Colonic mucosa (tissue), 4 donors: ENCODE results near the gene POU2F2. TPM values are rescaled to one million over a fixed set of nuclear protein-coding genes. Genes with fewer than 3 reads are reported as not detected.
A peak's percentile ranks its signal among the peaks of the same experiment; 100 is the strongest.
"Not testable (repeated sequence)": the region's sequence is repeated elsewhere in the genome, so short reads cannot be mapped to it uniquely, and the experiment has no call there.

ENCODE experiments used
- DNase-seq: peaks from one replicate; pipeline ENCODE4 v3.0.0-alpha.2; 2020
- H3K27ac ChIP-seq: fragments of 200-600 bp; one replicate; pipeline ENCODE4 v1.8.0; 2021
- H3K27me3 ChIP-seq: fragments of 200-600 bp; one replicate; pipeline ENCODE4 v1.8.0; 2021
- H3K36me3 ChIP-seq: fragments of 200-600 bp; one replicate; pipeline ENCODE4 v1.8.0; 2021
- H3K4me1 ChIP-seq: fragments of 200-600 bp; one replicate; pipeline ENCODE4 v1.8.0; 2021; ENCODE audit warnings: mild to moderate bottlenecking
- H3K4me3 ChIP-seq: fragments of 200-600 bp; one replicate; pipeline ENCODE4 v1.8.0; 2021
- H3K9ac ChIP-seq, 2 donors: one replicate each; pipeline ENCODE4 v1.7.0; 2013; ENCODE audit warnings: control low read depth in 2 of 2, low read depth in 2 of 2, low read length in 2 of 2
- H3K9me3 ChIP-seq: fragments of 200-600 bp; one replicate; pipeline ENCODE4 v1.8.0; 2021
- CTCF ChIP-seq: fragments of 200-600 bp; IDR thresholded peaks from one replicate; pipeline ENCODE4 v1.8.0; 2022; ENCODE audit warnings: antibody characterized with exemption, mild to moderate bottlenecking
- intact Hi-C: fragments of 100-400 bp; cut with DNase I; formaldehyde crosslinking; loops from one replicate; pipeline ENCODE4 v1.14.1; 2022
- total RNA-seq, 2 donors: library from RNA; stranded (reverse); fragmentation: NEBNext Ultra II Directional in 1 of 2; extraction: Animal tissue kit (Norgen Biotek cat#: 25700) in 1 of 2; gene quantifications; one replicate each; pipeline ENCODE4 v1.2.1, GENCODE V29; 2021
- donor health status: healthy.
- donor health status: DM: no; HTN: no; CAD: no.
- donor health status: DM: no; HTN: no; CAD: no.

POU2F2 gene
- total RNA-seq, 2 donors from 2014 or later: 2.1 to 4.0 TPM

- Histone ChIP-seq H3K4me1 (peaks cover 3% of the 10 kb centered on the region), H3K36me3 (no peaks in the 10 kb centered on the region), H3K27me3 (no peaks in the 10 kb centered on the region), H3K9ac (no peak overlapping the region), H3K27ac (no peak overlapping the region), H3K9me3 (no peaks in the 10 kb centered on the region), H3K4me3 (no peak overlapping the region)
- TF ChIP-seq CTCF: no peak
- no peak for DNase-seq
- intact Hi-C loops: loop anchor here (2.0 kb wide), 1 partner anchor 323 kb away; no protein-coding TSS in a partner anchor
Observed at GRCh38 chr19:42109896-42110295, 22.4 kb downstream of the POU2F2 start.

- DNase-seq: peak; percentile 85
- Histone ChIP-seq H3K9me3 (no peaks in the 10 kb centered on the region), H3K4me3 (no peak overlapping the region), H3K27me3 (no peaks in the 10 kb centered on the region), H3K4me1 (peaks cover 3% of the 10 kb centered on the region), H3K36me3 (no peaks in the 10 kb centered on the region), H3K9ac (no peak overlapping the region), H3K27ac (no peak overlapping the region)
- peak; percentile 95 for TF ChIP-seq CTCF
- intact Hi-C loops: loop anchor here (2.0 kb wide), 1 partner anchor 324 kb away; no protein-coding TSS in a partner anchor
Observed at GRCh38 chr19:42108527-42109389, 23.5 kb downstream of the POU2F2 start.

- Histone ChIP-seq H3K36me3 (no peaks in the 10 kb centered on the region), H3K4me3 (no peak overlapping the region), H3K9ac (no peak overlapping the region), H3K4me1 (peaks cover 3% of the 10 kb centered on the region), H3K27ac (no peak overlapping the region), H3K27me3 (no peaks in the 10 kb centered on the region), H3K9me3 (no peaks in the 10 kb centered on the region)
- DNase-seq: no peak
- TF ChIP-seq CTCF: no peak
- intact Hi-C loops: no loop called here
Observed at GRCh38 chr19:42105368-42105767, 26.9 kb downstream of the POU2F2 start.

- TF ChIP-seq CTCF: no peak
- Histone ChIP-seq H3K4me3 (no peak overlapping the region), H3K9ac (no peak overlapping the region), H3K27me3 (no peaks in the 10 kb centered on the region), H3K4me1 (no peaks in the 10 kb centered on the region), H3K36me3 (no peaks in the 10 kb centered on the region), H3K9me3 (no peaks in the 10 kb centered on the region), H3K27ac (no peak overlapping the region)
- intact Hi-C loops: no loop called here
- DNase-seq: no peak
Observed at GRCh38 chr19:42102877-42103276, 29.4 kb downstream of the POU2F2 start.

- DNase-seq, H3K27ac ChIP-seq, H3K27me3 ChIP-seq, H3K36me3 ChIP-seq, intact Hi-C loops, H3K4me3 ChIP-seq, H3K9me3 ChIP-seq, H3K4me1 ChIP-seq, H3K9ac ChIP-seq: not testable (repeated sequence)
Observed at GRCh38 chr19:42100241-42100640, 32.0 kb downstream of the POU2F2 start.

- Histone ChIP-seq H3K9ac (no peak overlapping the region), H3K4me1 (no peaks in the 10 kb centered on the region), H3K27ac (no peak overlapping the region), H3K9me3 (no peaks in the 10 kb centered on the region), H3K36me3 (no peaks in the 10 kb centered on the region), H3K27me3 (no peaks in the 10 kb centered on the region), H3K4me3 (no peak overlapping the region)
- TF ChIP-seq CTCF: no peak
- no peak for DNase-seq
- intact Hi-C loops: no loop called here
Observed at GRCh38 chr19:42099336-42099925, 32.8 kb downstream of the POU2F2 start.
